GM06990 (cell line): ENCODE results near the gene FGFRL1.
A peak's percentile ranks its signal among the peaks of the same experiment; 100 is the strongest.

ENCODE experiments used
- DNase-seq: peaks from one replicate; pipeline ENCODE4 v3.0.0-alpha.2; 2011; ENCODE audit not compliant: insufficient read length; ENCODE audit errors: extremely low read depth
- H3K27me3 ChIP-seq: replicated peaks from 2 replicates; pipeline ENCODE4 v1.6.0; 2011; ENCODE audit warnings: low read length; ENCODE audit not compliant: control insufficient read depth, insufficient read depth
- H3K36me3 ChIP-seq: 2 replicates; pipeline ENCODE4 v1.5.1; 2011; ENCODE audit warnings: low read length; ENCODE audit not compliant: control insufficient read depth, insufficient read depth
- H3K4me3 ChIP-seq: replicated peaks from 2 replicates; pipeline ENCODE4 v1.5.1; 2011; ENCODE audit warnings: low read depth, mild to moderate bottlenecking, control low read depth, low read length
- CTCF ChIP-seq: IDR thresholded peaks from 2 replicates; pipeline ENCODE4 v1.5.1; 2011; ENCODE audit warnings: low read length, control low read depth, mild to moderate bottlenecking, inconsistent platforms; ENCODE audit not compliant: insufficient read depth, poor library complexity, severe bottlenecking

Gene FGFRL1

GRCh38 chr4:1004557-1005485 is 6.6 kb upstream of the FGFRL1 start:
- TF ChIP-seq CTCF, result no peak
- Histone ChIP-seq H3K36me3 (no peaks in the 10 kb centered on the region), H3K4me3 (no peak overlapping the region), H3K27me3 (no peaks in the 10 kb centered on the region; the same call in 1 of the 2 replicates)
- DNase-seq, result no peak

- TF ChIP-seq CTCF, result no peak
- H3K4me3 ChIP-seq, result no peak overlapping the region
Observed at GRCh38 chr4:1006856-1007255, 4.6 kb upstream of the FGFRL1 start.

GRCh38 chr4:1008840-1009541 is 2.4 kb upstream of the FGFRL1 start:
- Histone ChIP-seq H3K27me3 (no peaks in the 10 kb centered on the region), H3K4me3 (peak overlapping the region; percentile 64), H3K36me3 (no peaks in the 10 kb centered on the region)
- peak; percentile 42 for DNase-seq
- no peak for TF ChIP-seq CTCF

More at GRCh38 chr4:1006856-1007255, 4.6 kb upstream of the FGFRL1 start:
- DNase-seq, result no peak
- Histone ChIP-seq H3K27me3 (no peaks in the 10 kb centered on the region; the same call in 1 of the 2 replicates), H3K36me3 (no peaks in the 10 kb centered on the region)

GRCh38 chr4:1009542-1010394 is 1.7 kb upstream of the FGFRL1 start:
- H3K36me3 ChIP-seq, result no peaks in the 10 kb centered on the region
- TF ChIP-seq CTCF, result no peak
- peak; percentile 66 for DNase-seq
- H3K27me3 ChIP-seq, result no peaks in the 10 kb centered on the region
- peak overlapping the region; percentile 64 for H3K4me3 ChIP-seq

GRCh38 chr4:1010395-1011021 is 918 bp upstream of the FGFRL1 start:
- H3K27me3 ChIP-seq, result no peaks in the 10 kb centered on the region
- H3K4me3 ChIP-seq, result no peak overlapping the region; the same call in 1 of the 2 replicates
- no peaks in the 10 kb centered on the region for H3K36me3 ChIP-seq
- no peak for TF ChIP-seq CTCF
- peak; percentile 61 for DNase-seq
